ENCODE results near the gene DDX25.

DNA sequence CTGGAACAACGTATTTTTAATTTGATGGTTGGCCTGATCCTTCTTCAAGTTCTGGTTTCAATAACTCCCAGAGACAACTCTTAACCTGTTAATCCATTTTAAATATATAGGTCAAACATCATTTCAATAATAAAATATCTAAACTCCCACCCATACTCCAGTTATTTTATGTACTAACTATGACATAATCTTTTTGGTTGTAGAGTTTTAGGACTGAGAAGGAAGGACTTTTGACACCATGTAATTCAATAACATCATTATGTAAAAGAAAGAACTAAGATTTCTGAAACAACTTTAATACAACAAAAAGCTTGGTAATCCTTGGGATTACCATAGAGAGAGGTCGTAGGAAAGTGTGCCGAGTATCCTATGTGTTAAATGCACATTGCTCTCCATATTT, 73.0 kb downstream of the DDX25 start:
- TF ChIP-seq EZH2 (IDR thresholded peaks at IDR 0.05; ENCODE audit: borderline replicate concordance, low read length): no peak
- TF ChIP-seq CTCF (IDR thresholded peaks at IDR 0.05; ENCODE audit: low read length): no peak
